NCI-H1694 (cell line): ENCODE results near the gene NANS.
A peak's percentile ranks its signal among the peaks of the same experiment; 100 is the strongest.
"Not testable (repeated sequence)": the region's sequence is repeated elsewhere in the genome, so short reads cannot be mapped to it uniquely, and the experiment has no call there.

Source experiments
- DNase-seq: peaks from one replicate; lab custom pipeline; 2025; lab: John Stamatoyannopoulos, UW

NANS gene, protein sequence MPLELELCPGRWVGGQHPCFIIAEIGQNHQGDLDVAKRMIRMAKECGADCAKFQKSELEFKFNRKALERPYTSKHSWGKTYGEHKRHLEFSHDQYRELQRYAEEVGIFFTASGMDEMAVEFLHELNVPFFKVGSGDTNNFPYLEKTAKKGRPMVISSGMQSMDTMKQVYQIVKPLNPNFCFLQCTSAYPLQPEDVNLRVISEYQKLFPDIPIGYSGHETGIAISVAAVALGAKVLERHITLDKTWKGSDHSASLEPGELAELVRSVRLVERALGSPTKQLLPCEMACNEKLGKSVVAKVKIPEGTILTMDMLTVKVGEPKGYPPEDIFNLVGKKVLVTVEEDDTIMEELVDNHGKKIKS

DNA sequence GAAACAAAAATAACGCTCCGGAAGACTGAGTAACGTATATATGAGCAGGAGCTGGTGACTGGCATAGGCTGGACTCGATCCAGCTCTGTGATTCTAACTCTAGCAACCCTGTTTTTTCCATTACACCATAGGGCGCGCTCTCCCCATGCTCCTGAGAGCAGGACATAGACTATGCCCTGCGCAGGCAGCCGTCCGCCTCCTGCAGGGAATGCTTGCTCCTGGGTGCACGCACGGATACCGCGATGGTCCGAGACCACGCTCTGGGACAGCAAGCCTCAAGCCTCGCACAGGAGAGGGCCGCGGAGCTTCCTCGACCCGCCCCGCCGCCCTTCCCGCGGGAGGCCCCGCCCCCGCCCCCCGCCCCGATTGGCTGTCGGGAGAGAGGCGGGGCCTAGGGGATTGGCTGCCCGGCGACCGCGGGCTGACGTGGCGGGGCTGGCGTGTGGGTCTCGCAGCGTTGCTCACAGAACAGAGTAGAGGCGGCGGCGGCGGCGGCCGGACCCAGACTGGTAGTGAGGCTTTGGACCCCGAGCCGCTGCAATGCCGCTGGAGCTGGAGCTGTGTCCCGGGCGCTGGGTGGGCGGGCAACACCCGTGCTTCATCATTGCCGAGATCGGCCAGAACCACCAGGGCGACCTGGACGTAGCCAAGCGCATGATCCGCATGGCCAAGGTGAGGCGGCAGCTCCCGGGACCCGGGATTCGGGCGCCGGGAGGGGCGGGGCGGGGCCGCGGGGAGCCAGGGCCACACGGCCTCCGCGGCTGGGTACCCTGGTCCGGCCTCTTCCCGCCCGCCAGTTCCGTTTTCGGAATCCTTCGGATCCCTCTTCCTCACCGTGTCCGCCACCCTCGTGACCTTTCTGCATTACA lies at the start of gene NANS:
Gene NANS (plus strand): TSS at position 464 of the 869 bp plus-strand sequence. CDS start 77 bp downstream, at position 541.
- DNase-seq, result peak; percentile 76

DNA sequence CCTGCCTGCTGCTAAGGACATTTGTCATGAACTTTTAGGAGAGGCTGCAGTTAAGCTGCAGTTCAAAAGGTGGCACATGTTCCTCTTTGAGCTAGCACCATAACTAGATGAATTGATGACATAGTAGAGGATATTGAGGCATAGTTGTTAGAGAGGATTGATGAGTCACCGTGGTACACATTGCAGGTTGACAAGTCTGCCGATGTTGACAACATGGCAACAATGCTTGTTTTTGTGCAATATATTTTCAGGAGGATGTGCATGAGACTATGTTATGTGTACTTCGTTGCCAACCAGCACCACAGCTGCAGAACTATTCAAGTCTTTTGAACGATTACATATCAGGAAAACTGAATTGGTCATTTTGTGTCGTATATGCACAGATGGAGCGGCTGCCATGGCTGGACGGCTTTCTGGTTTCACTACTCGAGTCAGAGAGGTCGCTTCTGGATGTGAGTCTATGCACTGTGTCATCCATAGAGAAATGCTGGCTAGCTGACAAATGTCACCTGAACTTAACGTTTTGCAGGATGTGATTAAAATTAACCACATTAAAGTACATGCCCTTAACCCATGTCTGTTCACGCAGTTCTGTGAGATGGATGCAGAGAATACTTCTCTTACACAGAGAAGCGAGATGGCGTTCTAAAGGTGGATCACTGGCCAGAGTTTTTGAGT lies 49.1 kb upstream of the NANS start:
- no peak for DNase-seq

DNA sequence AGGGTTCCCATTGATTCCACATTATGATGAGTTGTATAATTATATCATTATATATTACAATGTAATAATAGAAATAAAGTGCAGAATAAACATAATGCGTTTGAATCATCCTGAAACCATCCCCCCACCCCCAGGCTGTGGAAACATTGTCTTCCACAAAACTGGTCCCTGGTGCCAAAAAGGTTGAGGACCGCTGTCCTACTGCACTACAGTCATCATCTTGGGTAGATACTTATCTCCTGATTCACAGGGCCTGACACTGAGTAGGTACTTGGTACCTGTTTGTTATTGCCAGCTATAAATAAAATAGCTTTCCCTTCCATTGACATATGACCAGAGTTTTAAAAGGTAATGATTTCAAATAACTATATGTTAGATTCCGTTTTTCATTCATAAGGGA lies 47.8 kb upstream of the NANS start:
- no peak for DNase-seq

DNA sequence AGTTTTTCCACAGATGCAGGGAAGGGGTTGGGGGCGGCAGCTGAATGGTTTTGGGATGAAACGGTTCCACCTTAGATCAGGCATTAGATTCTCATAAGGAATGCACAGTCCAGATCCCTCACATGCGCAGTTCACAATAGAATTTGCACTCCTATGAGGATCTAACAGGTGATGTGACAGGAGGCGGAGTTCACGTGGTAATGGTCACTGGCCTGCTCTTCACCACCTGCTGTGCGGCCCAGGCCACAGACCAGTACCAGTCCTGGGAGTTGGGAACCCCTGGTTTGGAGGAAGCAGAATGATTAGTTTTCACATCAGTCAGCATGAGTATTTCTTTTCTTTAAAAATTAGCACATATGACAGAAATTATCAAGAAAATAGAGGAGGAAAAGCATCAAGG lies 47.1 kb upstream of the NANS start:
- DNase-seq, result no peak

DNA sequence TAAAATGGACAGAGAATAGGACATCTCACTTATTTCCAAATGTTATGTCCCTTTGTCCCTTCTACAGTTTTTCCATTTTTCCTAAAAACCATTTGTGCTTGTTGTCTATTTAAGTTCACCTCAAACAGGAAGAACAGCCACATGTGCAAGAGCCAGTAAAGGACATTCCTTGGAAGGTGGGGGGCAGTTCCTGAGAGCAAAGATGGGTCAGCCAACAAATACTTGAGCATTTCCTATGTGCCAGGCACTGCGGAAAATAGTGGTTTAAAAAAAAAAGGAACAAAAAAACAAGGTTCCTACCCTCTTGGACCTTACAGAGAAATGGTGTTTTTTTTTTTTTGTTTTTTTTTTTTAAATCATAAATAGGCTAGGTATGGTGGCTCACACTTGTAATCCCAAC lies 46.6 kb upstream of the NANS start:
- DNase-seq, result no peak

DNA sequence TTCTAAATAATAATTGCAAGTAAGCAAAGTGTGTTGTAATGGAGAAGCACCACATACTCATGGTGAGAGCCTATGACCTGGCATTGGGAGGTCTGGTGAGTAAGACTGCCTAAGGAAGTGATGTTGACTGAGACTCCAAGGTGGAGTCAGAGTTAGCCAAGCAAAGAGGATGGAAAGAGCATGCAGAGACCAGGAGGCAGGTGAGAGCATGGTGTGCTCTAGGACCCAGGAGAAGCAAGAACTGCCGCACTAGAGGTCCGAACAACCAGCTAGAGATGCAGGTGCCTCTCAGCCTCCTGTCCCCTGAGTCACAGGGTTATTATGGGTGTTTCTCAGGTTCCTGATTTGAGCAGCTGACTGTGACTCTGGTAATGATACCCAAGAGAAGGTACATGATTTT lies 46.1 kb upstream of the NANS start:
- no peak for DNase-seq

DNA sequence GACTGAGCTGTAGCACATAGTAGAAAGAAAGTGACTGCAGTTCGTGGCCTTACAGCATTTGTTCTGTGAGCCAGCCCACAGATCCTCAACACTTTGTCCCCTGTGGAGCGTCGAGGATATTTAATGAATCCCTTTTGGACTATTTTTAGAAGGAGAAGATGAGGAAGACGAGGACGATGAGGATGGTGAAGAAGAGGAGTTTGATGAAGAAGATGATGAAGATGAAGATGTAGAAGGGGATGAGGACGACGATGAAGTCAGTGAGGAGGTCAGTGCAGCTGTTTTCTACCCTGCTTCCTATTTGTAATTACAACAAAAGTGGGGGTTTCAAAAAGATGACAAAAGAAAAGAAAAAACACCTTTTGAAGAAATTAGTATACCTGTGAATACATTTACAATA lies 45.4 kb upstream of the NANS start:
- DNase-seq, result no peak

DNA sequence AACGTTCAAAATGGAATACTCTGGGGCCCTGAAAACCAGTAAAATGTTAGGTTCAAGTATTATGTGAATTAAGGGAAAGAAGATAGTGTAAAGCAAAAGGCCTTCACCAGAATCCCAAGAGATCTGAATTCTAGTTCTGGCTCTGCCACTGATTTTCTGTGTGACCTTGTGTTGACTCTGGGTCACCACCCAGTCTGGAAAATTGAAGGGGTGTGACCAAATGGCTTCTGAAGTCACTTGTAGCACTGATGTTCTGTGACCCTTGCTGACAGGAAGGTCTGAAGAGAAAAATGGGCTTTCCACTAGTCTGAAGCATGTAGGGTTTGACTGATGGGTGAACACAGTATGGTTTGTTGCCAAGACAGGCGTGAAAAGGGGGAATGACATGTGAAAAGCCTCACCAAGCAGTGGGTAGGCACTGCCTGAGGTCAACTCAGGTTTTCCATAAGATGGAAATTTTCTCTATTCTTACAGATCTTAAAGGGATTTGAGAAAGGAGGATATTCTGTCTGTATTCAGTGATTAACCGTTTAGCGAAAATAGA lies 40.3 kb upstream of the NANS start:
- DNase-seq, result no peak

DNA sequence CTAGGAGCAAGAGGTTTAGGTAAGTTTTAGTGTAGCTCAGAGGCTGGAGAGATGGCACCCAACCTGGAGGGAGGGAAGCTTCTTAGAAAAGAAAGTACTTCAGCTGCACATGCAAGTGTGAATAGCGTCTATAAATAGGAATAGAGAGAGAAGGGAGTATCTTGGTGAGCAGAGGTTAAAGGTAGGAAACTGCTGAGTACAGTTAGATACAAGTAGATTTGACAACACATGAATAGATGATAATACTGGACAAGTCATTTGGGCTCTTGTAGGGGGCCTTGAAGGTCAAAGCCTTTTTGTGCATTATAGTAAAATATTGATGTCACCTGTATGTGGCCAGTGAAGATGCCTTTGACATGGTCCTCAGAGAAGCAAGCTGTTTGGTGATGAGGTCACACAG lies 39.2 kb upstream of the NANS start:
- no peak for DNase-seq

DNA sequence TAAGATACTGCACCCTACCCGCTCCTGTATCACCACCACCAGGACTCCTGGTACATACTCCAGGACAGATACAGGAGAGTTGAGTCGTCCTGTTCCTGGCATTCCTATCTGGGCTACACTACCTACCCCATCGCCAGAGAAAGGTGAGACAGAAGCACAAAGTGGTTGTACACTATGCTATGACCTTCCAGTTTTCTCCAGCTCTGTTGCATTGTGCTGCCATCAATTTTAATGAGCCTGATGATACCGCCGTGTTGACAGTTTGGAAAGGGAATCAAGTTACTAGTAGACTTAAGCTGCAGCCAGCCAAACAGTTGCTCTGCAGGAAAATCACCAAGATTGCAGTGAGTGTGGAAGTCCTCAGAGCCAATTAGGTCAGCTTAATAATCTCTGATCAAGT lies 38.2 kb upstream of the NANS start:
- DNase-seq, result no peak

DNA sequence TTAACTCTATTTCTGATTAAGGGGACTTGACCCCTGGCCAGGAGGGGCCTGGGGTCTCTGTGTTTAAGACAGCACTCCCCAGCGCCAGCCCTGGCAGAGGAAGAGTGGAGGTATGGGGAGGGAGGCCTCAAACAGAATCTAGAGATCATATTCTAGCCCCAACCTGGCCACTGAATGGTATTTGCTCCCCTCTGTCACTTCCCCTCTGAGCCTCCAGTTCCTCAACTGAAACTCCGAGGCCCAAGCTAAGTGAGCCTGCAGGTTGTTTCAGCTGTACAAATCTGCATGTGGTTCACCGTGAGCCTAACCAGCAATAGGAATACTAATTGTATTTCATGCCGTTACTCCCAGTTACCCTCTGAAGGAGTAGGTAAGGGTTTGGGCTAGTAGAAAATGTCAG lies 37.4 kb upstream of the NANS start:
- DNase-seq, result no peak

DNA sequence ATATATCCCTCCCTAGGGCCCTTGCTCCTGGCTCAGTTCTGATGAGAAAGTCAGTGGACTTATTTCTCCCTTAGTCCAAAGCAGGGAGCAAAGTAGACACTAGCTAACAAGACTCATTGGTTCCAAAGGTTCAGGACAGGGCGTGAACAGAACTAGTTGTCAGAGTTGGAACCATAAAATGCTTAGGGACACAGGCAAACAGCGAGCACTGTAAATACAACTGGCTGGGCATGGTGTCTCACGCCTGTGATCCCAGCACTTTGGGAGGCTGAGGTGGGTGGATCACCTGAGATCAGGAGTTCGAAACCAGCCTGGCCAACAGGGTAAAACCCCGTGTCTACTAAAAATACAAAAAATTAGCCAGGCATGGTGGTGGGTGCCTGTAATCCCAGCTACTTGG lies 36.7 kb upstream of the NANS start:
- DNase-seq, result not testable (repeated sequence)

DNA sequence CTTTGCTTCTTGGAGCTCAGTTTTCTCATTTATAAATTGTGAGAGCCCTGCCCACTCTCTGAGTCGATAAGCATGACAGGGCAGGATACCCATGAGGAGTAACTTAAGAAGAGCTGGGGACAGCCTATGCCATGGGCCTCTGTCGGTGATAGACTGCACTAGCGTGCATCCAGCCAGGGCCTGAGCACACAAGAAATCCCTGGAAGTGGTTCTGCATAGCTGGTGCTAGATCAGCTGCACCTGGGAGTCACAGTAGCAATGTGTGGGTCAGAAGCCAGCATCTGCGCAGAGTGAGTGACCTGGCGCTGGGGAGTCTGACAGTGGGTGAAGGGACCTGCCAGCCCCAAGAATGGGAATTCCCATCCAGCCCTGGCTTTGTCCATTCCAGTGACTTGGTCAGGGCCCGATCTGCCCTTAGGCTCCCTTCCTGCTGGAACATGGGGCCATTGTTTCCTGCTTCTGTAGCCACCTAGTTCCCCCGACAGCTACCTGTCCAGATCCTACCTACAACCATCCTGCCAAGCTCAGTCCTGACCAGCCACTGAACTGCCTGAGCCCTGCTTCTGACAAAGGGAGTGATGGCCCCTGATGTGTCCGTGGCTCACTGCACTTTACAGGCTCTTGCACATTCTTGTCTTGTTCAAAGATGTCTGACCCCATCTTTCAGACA lies 35.9 kb upstream of the NANS start:
- no peak for DNase-seq

DNA sequence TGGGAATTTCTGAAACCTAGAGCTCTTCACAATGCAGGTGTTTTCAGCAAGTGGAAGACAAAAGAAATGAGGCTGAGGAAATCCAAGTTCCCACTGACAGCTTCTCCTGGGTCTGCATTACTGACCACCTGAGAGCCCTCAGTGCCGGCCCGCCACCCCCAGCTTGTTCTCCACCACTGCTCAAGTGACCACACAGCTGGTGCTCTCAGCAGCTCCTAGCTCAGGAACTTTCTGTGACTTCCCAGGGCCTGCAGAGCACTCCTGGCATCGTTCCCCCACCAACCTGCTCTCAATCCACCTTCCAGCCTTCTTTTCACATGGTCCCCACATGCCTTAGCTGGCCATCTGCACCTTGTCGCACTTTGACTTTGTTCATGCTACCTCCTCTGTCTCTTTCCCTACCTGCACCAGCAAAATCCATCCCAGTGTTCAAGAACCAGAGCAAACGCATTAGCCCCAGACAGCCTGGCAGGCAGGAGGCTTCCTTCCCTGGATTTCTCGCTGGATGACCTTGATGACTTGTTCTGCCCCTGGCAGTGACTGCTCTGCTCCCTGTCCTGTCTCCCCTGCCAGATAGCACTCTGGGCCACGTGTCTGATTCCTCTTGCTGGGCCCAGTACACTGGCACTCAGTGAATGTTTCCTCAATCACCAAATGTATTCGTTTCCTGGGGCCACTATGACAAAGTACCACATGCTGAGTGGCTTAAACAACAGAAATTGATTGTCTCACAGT lies 35.1 kb upstream of the NANS start:
- DNase-seq, result no peak

DNA sequence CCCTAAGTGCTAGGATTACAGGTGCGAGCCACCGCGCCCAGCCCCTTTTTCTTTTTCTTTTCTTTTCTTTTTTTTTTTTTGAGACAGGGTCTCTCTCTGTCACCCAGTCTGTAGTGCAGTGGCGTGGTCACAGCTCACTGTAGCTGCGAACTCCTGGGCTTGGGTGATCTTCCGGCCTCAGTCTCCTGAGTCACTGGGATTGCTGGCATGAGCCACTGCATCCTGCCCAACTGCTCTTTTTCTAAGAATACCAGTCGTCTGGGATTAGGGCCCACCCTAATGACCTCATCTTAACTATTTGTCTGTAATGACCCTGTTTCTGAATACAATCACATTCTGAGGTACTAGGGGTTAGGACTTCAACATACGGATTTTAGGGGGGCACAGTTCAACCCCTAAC lies 34.1 kb upstream of the NANS start:
- DNase-seq, result no peak

DNA sequence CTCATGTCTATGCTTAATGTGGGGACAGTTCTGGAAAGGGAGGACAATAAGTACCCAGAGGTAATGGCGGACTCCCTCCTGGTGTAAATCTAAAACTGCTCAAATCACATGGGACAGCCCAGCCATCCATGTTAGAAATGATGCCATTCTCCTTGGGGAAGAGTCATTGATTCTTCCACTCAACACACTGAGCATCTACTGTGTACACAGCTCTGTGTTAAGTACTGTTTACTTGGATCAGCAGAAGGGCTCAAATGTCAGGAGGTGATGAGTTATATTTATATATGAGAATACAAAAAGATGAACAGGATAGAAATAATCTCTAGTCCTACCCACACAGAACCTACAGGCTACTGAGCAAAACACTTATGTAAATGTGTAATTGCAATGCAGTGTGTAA lies 31.8 kb upstream of the NANS start:
- no peak for DNase-seq

DNA sequence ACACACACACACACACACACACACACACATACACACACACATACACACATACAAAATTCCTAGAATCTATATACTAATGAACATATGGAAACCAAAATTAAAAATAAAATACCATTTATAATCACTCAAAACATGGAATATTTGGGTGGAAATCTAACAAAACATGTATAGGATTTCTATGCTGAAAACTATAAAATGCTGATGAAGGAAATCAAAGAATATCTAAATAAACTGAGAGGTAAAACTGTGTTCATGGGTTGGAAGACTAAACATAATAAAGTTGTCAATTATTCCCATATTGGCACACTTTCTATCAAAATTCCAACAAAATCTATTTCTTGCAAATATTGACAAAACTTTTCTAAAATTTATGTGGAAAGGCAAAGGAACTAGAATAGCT lies 25.4 kb upstream of the NANS start:
- DNase-seq, result no peak

DNA sequence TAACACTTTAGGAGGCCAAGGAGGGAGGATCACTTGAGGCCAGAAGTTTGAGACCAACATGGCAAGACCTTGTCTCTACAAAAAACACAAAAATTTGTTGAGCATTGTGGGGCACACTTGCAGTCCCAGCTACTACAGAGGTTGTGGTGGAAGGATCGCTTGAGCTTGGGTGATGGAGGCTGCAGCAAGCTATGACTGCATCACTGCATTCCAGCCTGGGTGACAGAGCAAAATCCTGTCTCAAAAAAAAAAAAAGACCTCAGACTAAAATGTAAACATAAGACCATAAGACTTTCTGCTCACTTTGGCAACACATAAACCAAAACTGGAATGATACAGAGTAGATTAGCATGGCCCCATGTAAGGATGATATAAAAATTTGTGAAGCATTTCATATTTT lies 24.6 kb upstream of the NANS start:
- DNase-seq, result no peak

DNA sequence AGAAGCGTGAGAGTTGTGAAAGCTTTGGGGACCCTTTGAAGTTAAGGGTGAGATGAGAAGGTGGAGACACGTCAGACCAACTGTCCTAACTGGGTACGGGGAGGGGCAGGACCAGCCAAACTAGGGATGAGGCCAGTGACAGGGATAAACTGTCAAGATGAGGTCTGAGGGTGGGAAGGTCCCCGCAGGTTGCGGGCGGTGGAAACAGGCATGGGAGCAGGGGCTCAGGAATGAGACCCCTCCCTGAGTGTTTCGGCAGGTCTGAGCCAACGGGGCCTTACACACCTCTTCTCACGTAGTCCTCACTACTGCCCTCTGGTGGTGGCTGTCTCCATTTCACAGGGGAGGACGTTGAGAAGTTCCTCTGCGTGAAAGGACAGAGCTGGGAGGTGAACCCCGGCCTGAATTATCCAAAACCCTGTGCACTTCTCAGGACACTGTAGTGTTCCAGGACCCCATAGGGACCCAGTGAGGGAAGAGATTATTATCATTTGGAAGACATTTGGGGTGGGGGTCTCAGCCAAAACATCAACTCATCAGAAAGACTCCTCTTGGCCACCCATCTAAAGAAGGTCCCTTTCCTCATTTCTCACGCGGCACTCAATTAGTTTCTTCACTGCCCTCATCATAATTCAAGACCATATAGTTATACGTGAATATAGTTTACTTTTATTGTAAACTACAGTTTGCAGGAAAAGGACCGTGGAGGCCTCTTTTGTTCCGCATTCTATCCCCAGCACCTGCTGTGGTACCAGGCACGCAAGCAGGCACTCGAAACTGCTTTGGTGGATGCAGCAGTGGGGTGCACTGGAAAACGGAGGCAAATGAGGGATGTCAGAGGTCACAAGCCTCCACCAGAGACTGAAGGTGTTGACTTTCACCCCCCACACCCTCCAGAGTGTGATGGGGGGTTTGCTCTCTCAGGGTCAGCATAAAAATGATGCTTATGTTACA lies 21.7 kb upstream of the NANS start:
- DNase-seq, result peak; percentile 72

DNA sequence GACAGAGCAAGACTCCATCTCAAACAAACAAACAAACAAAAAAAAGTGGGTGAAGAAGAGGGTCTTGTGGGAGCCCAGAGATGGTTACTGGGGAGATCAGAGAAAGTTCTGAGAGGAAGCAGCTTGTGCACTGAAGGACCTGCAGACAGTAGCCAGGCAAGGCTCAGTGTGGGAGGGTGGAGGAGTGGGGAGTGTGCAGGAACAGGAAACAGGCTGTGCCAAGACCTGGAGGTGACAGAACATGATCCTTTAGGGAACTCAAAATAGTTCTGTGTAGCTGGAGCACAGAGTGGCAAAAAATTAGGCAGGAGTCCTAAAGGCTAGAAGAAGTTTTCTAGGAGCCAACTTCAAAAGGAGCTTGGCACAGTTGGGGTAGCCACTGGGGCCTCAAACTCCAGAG lies 19.2 kb upstream of the NANS start:
- DNase-seq, result no peak
